Kasumi-1 (cell line): ENCODE measurements around the gene LCT.

ENCODE experiments used
- DNase-seq, 2 experiments: peaks; one replicate each; lab custom pipeline; 2025; lab: John Stamatoyannopoulos, UW

Gene LCT

GRCh38 chr2:135797497-135798274 lies 39.3 kb downstream of the LCT start:
- peak; percentile 94 to 96 for DNase-seq

DNA sequence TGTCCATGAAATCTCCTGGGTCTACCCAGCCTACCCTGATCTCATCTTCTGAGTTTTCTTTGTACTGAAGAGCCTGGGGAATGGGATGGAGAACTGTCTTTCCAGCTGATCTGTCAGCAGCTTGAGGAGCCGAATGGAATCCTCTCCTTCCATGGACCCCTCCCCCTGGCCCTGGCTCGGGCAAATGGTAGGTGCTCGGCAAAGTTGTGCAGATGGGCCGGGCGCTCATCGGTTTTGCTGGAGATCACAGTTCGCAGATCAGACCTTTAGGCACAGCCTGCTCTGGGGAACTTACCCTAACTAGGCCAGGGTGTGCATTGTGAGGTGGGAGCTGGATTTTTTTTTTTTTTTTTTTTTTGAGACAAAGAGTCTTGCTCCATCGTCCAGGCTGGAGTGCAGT lies 40.4 kb downstream of the LCT start:
- no peak for DNase-seq

- peak in 1 of 2 experiments; percentile 17 for DNase-seq
Observed at GRCh38 chr2:135795641-135796040, 41.3 kb downstream of the LCT start.

- no peak for DNase-seq
Observed at GRCh38 chr2:135792401-135793150, 44.4 kb downstream of the LCT start.

GRCh38 chr2:135791418-135792190 lies 45.4 kb downstream of the LCT start:
- DNase-seq: no peak

DNA sequence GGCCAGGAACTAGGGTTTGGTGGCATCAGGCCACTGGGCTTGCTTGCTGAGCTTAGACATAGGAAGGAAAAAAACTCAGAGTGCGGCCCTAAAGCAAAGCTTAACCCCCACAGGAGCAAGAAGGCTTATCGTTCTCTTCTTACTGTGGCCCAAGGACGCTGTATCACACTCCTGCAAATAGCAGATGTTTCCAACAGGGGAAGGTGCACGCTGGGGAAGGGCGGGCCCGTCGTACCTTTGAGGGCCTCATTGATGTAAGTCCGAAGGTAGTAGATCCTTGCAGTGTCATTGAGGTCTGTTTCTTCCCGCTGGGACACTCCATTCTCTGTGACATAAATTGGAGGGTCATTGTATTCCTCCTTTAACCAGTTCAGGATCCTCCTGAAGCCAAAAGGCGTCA lies 46.6 kb downstream of the LCT start:
- no peak for DNase-seq

DNA sequence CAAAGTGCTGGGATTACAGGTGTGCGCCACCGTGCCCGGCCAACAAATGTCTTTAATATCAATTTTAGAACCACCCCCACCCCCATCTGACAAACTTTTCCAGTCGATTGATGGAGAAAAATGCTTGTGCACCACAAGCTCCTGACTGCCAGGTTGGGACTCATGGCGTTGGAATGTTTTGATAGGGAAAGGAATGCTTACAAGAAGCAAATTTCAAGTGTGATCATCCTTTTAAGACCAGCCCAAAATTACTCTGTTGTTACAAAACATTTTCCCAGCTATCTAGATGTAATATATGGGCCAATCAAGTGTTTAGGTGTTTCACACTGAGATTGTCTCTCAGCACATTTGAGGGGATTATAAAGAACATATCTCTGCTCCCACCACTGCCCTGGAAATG lies 50.2 kb downstream of the LCT start:
- DNase-seq: no peak

GRCh38 chr2:135785032-135785431 lies 52.0 kb downstream of the LCT start:
- peak; percentile 10 to 39 for DNase-seq

- no peak for DNase-seq
Observed at GRCh38 chr2:135783439-135783838, 53.5 kb downstream of the LCT start.

GRCh38 chr2:135782231-135782630 lies 54.8 kb downstream of the LCT start:
- no peak for DNase-seq

DNA sequence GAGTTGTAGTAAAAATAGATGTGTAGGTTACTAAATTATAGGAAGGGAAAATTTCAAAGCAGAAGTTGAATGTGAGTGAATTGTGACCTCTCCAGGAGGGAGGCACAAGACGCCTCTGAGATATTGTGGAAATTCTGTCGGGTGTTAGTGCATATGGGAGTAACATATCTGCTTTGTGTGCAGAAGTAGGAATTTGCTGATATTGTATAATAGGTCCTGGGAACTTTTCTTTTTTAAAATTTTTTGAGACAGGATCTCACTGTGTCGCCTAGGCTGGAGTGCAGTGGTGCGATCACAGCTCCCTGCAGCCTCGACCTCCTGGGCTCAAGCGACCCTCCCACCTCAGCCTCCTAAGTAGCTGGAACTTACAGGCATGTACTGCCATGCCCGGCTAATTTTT lies 60.6 kb downstream of the LCT start:
- DNase-seq: no peak

DNA sequence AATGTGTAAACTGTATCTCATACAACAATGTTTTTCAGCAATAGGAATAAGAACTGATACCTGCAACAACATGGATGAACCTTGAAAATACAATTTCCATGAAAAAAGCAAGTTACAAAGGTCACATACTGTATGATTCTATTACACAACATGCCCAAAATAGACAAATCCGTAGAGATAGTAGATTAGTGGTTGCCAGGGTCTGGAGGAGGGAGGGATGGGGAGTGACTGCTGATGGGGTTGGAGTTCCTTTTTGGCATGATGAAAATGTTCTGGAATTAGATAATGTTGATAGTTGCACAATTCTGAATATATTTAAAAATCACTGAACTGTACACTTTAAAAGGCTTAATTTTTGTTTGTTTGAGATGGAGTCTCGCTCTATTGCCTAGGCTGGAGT lies 61.6 kb downstream of the LCT start:
- no peak for DNase-seq

GRCh38 chr2:135773917-135774316 lies 63.1 kb downstream of the LCT start:
- peak; percentile 71 to 74 for DNase-seq

DNA sequence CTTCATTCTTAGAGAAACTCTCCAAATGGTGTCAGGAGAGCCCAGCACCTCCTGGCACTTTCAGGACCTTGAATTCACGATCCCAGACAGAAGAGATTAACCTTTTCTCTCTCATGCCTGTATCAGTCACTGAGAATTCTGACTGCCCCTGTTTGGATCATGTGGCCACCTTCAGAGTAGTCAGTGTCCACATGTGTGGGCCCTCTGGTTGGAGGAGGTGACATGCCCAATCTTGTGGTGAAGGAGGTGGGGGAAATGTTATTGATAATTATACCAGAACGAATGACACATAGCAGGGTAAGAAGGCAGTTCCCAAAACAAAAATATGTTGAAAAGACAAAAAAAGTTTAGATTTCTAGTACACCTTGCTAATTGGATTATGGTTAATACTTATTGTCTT lies 63.7 kb downstream of the LCT start:
- no peak for DNase-seq

- DNase-seq: no peak
Observed at GRCh38 chr2:135768863-135769262, 68.1 kb downstream of the LCT start.

GRCh38 chr2:135762530-135762929 lies 74.5 kb downstream of the LCT start:
- no peak for DNase-seq

GRCh38 chr2:135762022-135762421 lies 75.0 kb downstream of the LCT start:
- DNase-seq: no peak

DNA sequence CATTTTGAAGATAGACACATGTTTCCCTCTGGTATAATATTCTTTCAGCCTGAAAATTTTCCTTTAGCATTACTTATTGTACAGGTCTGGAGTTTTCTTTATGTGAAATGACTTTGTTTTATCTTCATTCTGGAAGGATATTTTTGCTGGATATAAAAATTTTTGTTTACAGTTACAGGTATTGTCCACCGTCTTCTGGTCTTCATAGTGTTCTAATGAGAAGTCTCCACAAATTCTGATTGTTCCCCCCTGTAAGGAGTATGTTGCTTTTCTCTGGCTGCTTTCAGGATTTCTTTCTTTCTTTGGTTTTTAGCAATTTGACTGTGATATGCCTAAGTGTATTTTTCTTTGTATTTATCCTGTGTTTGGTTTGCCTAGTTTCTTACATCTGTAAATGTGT lies 80.3 kb downstream of the LCT start:
- no peak for DNase-seq

- no peak for DNase-seq
Observed at GRCh38 chr2:135755573-135755972, 81.4 kb downstream of the LCT start.

- DNase-seq: no peak
Observed at GRCh38 chr2:135745545-135745944, 91.4 kb downstream of the LCT start.

DNA sequence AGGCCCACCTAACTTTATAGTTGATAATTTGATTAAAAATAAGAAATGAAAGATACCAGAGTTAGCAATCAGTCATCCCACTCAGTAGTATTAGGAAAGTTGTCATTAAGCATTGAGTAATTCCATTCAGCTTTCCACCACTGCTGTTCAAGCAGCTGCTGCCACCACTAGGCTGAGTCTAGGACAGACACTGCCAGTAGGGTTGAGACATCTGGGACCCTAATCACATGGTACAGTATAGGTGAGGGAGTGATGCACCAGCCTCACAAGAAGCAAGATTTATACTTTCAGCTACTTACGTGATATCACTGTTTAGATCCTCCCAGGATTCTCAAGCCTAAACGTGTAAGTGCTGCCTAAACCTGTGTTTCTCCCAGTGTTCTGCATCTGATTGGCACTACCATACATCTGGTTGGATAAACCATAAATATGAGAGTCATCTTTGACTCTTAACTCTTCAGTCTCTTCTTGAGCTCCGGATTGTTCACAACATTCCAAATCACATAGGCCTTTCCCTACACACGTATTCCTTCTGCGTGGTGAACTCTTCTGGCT lies 92.1 kb downstream of the LCT start:
- DNase-seq: peak; percentile 78 to 82

DNA sequence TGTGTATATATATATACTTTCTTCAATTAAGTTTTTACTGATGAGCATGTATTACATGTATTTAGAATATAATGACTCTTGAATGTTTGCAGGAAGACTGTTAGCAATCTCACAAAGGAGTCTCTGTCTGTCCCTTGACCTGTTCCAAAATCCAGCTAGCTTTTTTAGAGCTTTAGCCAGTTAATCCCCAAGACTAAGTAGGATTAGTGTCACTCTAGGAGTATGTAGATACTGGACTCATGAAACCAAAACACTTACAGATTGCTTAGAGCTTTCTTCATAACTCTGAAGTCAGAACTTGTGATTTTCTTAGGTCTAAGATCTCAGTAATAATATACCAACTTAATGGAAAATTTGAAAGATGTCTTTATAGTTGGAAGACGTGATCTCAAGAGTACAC lies 93.1 kb downstream of the LCT start:
- no peak for DNase-seq
